GM23338 (cell line): ENCODE results near the gene TENM3. TPM values are rescaled to one million over a fixed set of nuclear protein-coding genes. Genes with fewer than 3 reads are reported as not detected.

Source experiments
- ATAC-seq: fragments of 200-7000 bp; cut with Tn5 transposase; 3 replicates; pipeline ENCODE4 v1.9.1; 2020
- DNase-seq: peaks from one replicate; pipeline ENCODE4 v3.0.0-alpha.2; 2015; ENCODE audit warnings: low spot score
- H2AFZ ChIP-seq: fragments of 200-600 bp; sonication (generic); 2 replicates; pipeline ENCODE4 v1.8.0; 2016; ENCODE audit warnings: antibody characterized with exemption, mild to moderate bottlenecking, moderate library complexity
- H3F3A ChIP-seq: fragments of 200-600 bp; sonication (generic); replicated peaks from 2 replicates; pipeline ENCODE4 v1.8.0; 2017; ENCODE audit warnings: antibody characterized with exemption, mixed run types, low read depth
- H3K27ac ChIP-seq: fragments of 200-600 bp; sonication (generic); 2 replicates; pipeline ENCODE4 v1.6.1; 2016; ENCODE audit warnings: low read depth
- H3K27me3 ChIP-seq: fragments of 200-600 bp; sonication (generic); 2 replicates; pipeline ENCODE4 v1.8.0; 2016; ENCODE audit warnings: mild to moderate bottlenecking, mixed run types, moderate library complexity; ENCODE audit not compliant: insufficient read depth
- H3K36me3 ChIP-seq: fragments of 200-600 bp; sonication (generic); 2 replicates; pipeline ENCODE4 v1.8.0; 2016; ENCODE audit warnings: mild to moderate bottlenecking; ENCODE audit not compliant: insufficient read depth
- H3K4me1 ChIP-seq: fragments of 200-600 bp; sonication (generic); 2 replicates; pipeline ENCODE4 v1.8.0; 2016; ENCODE audit warnings: mild to moderate bottlenecking, moderate library complexity; ENCODE audit not compliant: insufficient read depth
- H3K4me2 ChIP-seq: fragments of 200-600 bp; sonication (generic); 2 replicates; pipeline ENCODE4 v1.7.1; 2017; ENCODE audit warnings: mixed run types
- H3K4me3 ChIP-seq: fragments of 200-600 bp; sonication (generic); 2 replicates; pipeline ENCODE4 v1.6.1; 2016; ENCODE audit warnings: mixed run types
- H3K79me2 ChIP-seq: fragments of 200-600 bp; sonication (generic); replicated peaks from 2 replicates; pipeline ENCODE4 v1.8.0; 2017; ENCODE audit warnings: mild to moderate bottlenecking; ENCODE audit not compliant: insufficient read depth
- H3K9me2 ChIP-seq: fragments of 200-600 bp; sonication (generic); 2 replicates; pipeline ENCODE4 v1.8.0; 2017; ENCODE audit not compliant: insufficient read depth
- H4K20me1 ChIP-seq: fragments of 200-600 bp; sonication (generic); replicated peaks from 2 replicates; pipeline ENCODE4 v1.8.0; 2017; ENCODE audit warnings: mild to moderate bottlenecking; ENCODE audit not compliant: insufficient read depth
- H3K27ac Mint-ChIP-seq: 2 replicates; pipeline ENCODE4 v1.8.0; 2020; ENCODE audit warnings: inconsistent platforms, mild to moderate bottlenecking, moderate library complexity, mixed read lengths
- H3K27me3 Mint-ChIP-seq: 3 replicates; pipeline ENCODE4 v1.8.0; 2022; ENCODE audit warnings: low read depth, mild to moderate bottlenecking, moderate library complexity, mixed read lengths, inconsistent platforms; ENCODE audit not compliant: insufficient read depth, poor library complexity
- H3K36me3 Mint-ChIP-seq: 3 replicates; pipeline ENCODE4 v1.8.0; 2021; ENCODE audit warnings: low read depth, mild to moderate bottlenecking, inconsistent platforms, moderate library complexity, mixed read lengths
- H3K4me1 Mint-ChIP-seq: 3 replicates; pipeline ENCODE4 v1.8.0; 2020; ENCODE audit warnings: mild to moderate bottlenecking, inconsistent platforms, mixed read lengths
- H3K4me3 Mint-ChIP-seq: 3 replicates; pipeline ENCODE4 v1.8.0; 2021; ENCODE audit warnings: moderate library complexity, mild to moderate bottlenecking, inconsistent platforms, mixed read lengths
- H3K9me3 Mint-ChIP-seq: 3 replicates; pipeline ENCODE4 v1.8.0; 2020; ENCODE audit warnings: moderate library complexity, mild to moderate bottlenecking, inconsistent platforms, mixed read lengths
- CREB1 ChIP-seq: fragments of 250-450 bp; sonication (Bioruptor Pico); IDR thresholded peaks from 2 replicates; pipeline ENCODE4 v1.5.0; 2020; ENCODE audit warnings: low read depth, mild to moderate bottlenecking, moderate library complexity
- EZH2 ChIP-seq: fragments of 200-600 bp; sonication (generic); IDR thresholded peaks from one replicate; pipeline ENCODE4 v1.8.0; 2017; ENCODE audit warnings: antibody characterized with exemption, mild to moderate bottlenecking, low read depth; ENCODE audit not compliant: unreplicated experiment
- EZH2phosphoT487 ChIP-seq: fragments of 200-600 bp; sonication (generic); IDR thresholded peaks from one replicate; pipeline ENCODE4 v1.8.1; 2018; ENCODE audit warnings: antibody characterized with exemption; ENCODE audit not compliant: unreplicated experiment
- JUNB ChIP-seq: IDR thresholded peaks from one replicate; pipeline ENCODE4 v1.6.1; 2016; ENCODE audit warnings: antibody characterized with exemption; ENCODE audit not compliant: unreplicated experiment
- NANOG ChIP-seq: IDR thresholded peaks from 2 replicates; pipeline ENCODE4 v1.6.1; 2016; ENCODE audit warnings: antibody characterized with exemption, borderline replicate concordance
- POLR2AphosphoS5 ChIP-seq: IDR thresholded peaks from 2 replicates; pipeline ENCODE4 v1.6.1; 2016; ENCODE audit warnings: antibody characterized with exemption, low read depth
- STAT1 ChIP-seq: IDR thresholded peaks from one replicate; pipeline ENCODE4 v1.6.1; 2016; ENCODE audit warnings: antibody characterized with exemption; ENCODE audit not compliant: unreplicated experiment
- ZNF114 ChIP-seq: fragments of 250-450 bp; sonication (Bioruptor Pico); IDR thresholded peaks from 2 replicates; pipeline ENCODE4 v1.5.0; 2020; ENCODE audit warnings: mild to moderate bottlenecking, moderate library complexity
- ZNF331 ChIP-seq: fragments of 250-450 bp; sonication (Bioruptor Pico); IDR thresholded peaks from 2 replicates; pipeline ENCODE4 v1.5.0; 2020; ENCODE audit warnings: low read depth, mild to moderate bottlenecking, moderate library complexity
- polyA plus RNA-seq: library from polyadenylated mRNA; unstranded; fragments of >200 nt; fragmentation: Nextera tagmentation; extraction: Ambion mirVana; gene quantifications from 2 replicates; pipeline ENCODE4 v1.2.1, GENCODE V29; 2016
- total RNA-seq: library from RNA; depleted of rRNA; stranded (reverse); fragments of >200 nt; shearing (Covaris generic); gene quantifications from 2 replicates; pipeline ENCODE4 v1.2.3, GENCODE V29; 2014
- TF ChIP-seq, protein P1 (sequence below): IDR thresholded peaks from 2 replicates; pipeline ENCODE4 v1.6.1; 2016; ENCODE audit warnings: antibody characterized with exemption
- TF ChIP-seq, protein P2 (sequence below): IDR thresholded peaks from one replicate; pipeline ENCODE4 v1.6.1; 2018; ENCODE audit warnings: antibody characterized with exemption; ENCODE audit not compliant: unreplicated experiment
- TF ChIP-seq, protein P3 (sequence below): fragments of 250-450 bp; sonication (Bioruptor Pico); IDR thresholded peaks from 2 replicates; pipeline ENCODE4 v1.5.0; 2020; ENCODE audit warnings: mild to moderate bottlenecking, moderate library complexity
- TF ChIP-seq, protein P4 (sequence below), 2 experiments: fragments of 200-600 bp in 1 of 2; sonication (generic) in 1 of 2; conservative IDR thresholded peaks; 2 replicates each; pipeline versions ENCODE4 v1.5.1 to v1.6.1; 2016 to 2017; ENCODE audit warnings: antibody characterized with exemption in 2 of 2, low read depth in 2 of 2, mild to moderate bottlenecking in 2 of 2, moderate library complexity in 1 of 2

Gene TENM3
- total and polyA plus RNA-seq, 2 experiments from 2014 or later = 22.2 to 128 TPM

DNA sequence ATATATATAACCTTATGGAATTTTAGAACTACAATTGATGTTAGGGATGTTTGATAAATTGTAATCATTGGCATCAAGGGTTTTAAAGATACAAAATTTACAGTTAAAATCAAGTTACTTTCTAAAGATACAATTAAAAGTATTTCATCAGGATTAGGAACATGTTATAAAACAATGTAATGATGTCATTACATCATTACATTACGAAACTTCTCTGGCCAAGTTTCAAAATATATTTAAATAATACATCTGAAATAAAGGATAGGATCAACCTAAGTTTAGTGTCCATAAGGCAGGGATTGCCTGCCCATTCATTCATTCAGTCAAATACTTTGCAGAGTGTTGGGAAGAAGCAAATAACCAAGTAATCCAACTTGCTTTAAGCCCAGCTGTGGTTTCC is 75.1 kb downstream of the TENM3 start:
- Mint-ChIP-seq H3K4me1 (peaks cover 16% of the 10 kb centered on the region), H3K27me3 (no peaks in the 10 kb centered on the region), H3K4me3 (no peak overlapping the region), H3K27ac (no peak overlapping the region), H3K36me3 (peaks cover 20% of the 10 kb centered on the region), H3K9me3 (peaks cover 23% of the 10 kb centered on the region)
- H3K27ac ChIP-seq = no peak overlapping the region
- TF ChIP-seq ZNF331 (CRISPR knock-in tag) = no peak
- no peak for TF ChIP-seq EZH2
- TF ChIP-seq, protein P1, sequence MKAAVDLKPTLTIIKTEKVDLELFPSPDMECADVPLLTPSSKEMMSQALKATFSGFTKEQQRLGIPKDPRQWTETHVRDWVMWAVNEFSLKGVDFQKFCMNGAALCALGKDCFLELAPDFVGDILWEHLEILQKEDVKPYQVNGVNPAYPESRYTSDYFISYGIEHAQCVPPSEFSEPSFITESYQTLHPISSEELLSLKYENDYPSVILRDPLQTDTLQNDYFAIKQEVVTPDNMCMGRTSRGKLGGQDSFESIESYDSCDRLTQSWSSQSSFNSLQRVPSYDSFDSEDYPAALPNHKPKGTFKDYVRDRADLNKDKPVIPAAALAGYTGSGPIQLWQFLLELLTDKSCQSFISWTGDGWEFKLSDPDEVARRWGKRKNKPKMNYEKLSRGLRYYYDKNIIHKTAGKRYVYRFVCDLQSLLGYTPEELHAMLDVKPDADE = no peak
- TF ChIP-seq EZH2phosphoT487 = no peak
- no peak for TF ChIP-seq POLR2AphosphoS5
- no peak for TF ChIP-seq JUNB
- TF ChIP-seq NANOG = no peak
- TF ChIP-seq, protein P2, sequence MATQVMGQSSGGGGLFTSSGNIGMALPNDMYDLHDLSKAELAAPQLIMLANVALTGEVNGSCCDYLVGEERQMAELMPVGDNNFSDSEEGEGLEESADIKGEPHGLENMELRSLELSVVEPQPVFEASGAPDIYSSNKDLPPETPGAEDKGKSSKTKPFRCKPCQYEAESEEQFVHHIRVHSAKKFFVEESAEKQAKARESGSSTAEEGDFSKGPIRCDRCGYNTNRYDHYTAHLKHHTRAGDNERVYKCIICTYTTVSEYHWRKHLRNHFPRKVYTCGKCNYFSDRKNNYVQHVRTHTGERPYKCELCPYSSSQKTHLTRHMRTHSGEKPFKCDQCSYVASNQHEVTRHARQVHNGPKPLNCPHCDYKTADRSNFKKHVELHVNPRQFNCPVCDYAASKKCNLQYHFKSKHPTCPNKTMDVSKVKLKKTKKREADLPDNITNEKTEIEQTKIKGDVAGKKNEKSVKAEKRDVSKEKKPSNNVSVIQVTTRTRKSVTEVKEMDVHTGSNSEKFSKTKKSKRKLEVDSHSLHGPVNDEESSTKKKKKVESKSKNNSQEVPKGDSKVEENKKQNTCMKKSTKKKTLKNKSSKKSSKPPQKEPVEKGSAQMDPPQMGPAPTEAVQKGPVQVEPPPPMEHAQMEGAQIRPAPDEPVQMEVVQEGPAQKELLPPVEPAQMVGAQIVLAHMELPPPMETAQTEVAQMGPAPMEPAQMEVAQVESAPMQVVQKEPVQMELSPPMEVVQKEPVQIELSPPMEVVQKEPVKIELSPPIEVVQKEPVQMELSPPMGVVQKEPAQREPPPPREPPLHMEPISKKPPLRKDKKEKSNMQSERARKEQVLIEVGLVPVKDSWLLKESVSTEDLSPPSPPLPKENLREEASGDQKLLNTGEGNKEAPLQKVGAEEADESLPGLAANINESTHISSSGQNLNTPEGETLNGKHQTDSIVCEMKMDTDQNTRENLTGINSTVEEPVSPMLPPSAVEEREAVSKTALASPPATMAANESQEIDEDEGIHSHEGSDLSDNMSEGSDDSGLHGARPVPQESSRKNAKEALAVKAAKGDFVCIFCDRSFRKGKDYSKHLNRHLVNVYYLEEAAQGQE = no peak
- TF ChIP-seq, protein P3, sequence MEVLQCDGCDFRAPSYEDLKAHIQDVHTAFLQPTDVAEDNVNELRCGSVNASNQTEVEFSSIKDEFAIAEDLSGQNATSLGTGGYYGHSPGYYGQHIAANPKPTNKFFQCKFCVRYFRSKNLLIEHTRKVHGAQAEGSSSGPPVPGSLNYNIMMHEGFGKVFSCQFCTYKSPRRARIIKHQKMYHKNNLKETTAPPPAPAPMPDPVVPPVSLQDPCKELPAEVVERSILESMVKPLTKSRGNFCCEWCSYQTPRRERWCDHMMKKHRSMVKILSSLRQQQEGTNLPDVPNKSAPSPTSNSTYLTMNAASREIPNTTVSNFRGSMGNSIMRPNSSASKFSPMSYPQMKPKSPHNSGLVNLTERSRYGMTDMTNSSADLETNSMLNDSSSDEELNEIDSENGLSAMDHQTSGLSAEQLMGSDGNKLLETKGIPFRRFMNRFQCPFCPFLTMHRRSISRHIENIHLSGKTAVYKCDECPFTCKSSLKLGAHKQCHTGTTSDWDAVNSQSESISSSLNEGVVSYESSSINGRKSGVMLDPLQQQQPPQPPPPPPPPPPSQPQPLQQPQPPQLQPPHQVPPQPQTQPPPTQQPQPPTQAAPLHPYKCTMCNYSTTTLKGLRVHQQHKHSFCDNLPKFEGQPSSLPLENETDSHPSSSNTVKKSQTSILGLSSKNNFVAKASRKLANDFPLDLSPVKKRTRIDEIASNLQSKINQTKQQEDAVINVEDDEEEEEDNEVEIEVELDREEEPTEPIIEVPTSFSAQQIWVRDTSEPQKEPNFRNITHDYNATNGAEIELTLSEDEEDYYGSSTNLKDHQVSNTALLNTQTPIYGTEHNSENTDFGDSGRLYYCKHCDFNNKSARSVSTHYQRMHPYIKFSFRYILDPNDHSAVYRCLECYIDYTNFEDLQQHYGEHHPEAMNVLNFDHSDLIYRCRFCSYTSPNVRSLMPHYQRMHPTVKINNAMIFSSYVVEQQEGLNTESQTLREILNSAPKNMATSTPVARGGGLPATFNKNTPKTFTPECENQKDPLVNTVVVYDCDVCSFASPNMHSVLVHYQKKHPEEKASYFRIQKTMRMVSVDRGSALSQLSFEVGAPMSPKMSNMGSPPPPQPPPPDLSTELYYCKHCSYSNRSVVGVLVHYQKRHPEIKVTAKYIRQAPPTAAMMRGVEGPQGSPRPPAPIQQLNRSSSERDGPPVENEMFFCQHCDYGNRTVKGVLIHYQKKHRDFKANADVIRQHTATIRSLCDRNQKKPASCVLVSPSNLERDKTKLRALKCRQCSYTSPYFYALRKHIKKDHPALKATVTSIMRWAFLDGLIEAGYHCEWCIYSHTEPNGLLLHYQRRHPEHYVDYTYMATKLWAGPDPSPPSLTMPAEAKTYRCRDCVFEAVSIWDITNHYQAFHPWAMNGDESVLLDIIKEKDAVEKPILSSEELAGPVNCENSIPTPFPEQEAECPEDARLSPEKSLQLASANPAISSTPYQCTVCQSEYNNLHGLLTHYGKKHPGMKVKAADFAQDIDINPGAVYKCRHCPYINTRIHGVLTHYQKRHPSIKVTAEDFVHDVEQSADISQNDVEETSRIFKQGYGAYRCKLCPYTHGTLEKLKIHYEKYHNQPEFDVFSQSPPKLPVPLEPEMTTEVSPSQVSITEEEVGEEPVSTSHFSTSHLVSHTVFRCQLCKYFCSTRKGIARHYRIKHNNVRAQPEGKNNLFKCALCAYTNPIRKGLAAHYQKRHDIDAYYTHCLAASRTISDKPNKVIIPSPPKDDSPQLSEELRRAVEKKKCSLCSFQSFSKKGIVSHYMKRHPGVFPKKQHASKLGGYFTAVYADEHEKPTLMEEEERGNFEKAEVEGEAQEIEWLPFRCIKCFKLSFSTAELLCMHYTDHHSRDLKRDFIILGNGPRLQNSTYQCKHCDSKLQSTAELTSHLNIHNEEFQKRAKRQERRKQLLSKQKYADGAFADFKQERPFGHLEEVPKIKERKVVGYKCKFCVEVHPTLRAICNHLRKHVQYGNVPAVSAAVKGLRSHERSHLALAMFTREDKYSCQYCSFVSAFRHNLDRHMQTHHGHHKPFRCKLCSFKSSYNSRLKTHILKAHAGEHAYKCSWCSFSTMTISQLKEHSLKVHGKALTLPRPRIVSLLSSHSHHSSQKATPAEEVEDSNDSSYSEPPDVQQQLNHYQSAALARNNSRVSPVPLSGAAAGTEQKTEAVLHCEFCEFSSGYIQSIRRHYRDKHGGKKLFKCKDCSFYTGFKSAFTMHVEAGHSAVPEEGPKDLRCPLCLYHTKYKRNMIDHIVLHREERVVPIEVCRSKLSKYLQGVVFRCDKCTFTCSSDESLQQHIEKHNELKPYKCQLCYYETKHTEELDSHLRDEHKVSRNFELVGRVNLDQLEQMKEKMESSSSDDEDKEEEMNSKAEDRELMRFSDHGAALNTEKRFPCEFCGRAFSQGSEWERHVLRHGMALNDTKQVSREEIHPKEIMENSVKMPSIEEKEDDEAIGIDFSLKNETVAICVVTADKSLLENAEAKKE (CRISPR knock-in tag) = no peak
- TF ChIP-seq, protein P4, sequence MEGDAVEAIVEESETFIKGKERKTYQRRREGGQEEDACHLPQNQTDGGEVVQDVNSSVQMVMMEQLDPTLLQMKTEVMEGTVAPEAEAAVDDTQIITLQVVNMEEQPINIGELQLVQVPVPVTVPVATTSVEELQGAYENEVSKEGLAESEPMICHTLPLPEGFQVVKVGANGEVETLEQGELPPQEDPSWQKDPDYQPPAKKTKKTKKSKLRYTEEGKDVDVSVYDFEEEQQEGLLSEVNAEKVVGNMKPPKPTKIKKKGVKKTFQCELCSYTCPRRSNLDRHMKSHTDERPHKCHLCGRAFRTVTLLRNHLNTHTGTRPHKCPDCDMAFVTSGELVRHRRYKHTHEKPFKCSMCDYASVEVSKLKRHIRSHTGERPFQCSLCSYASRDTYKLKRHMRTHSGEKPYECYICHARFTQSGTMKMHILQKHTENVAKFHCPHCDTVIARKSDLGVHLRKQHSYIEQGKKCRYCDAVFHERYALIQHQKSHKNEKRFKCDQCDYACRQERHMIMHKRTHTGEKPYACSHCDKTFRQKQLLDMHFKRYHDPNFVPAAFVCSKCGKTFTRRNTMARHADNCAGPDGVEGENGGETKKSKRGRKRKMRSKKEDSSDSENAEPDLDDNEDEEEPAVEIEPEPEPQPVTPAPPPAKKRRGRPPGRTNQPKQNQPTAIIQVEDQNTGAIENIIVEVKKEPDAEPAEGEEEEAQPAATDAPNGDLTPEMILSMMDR (conservative IDR thresholded peaks at IDR 0.05; ENCODE audit: low read depth in 2 of 2) = no peak
- TF ChIP-seq CREB1 (CRISPR knock-in tag) = no peak
- no peak for TF ChIP-seq ZNF114
- TF ChIP-seq STAT1 = no peak
- H3K4me1 ChIP-seq = peaks cover 4% of the 10 kb centered on the region; the same call in 1 of the 2 replicates
- H3K4me3 ChIP-seq = no peak overlapping the region
- H3K27me3 ChIP-seq = no peaks in the 10 kb centered on the region
- peaks cover 8% of the 10 kb centered on the region; the same call in 1 of the 2 replicates for H3K9me2 ChIP-seq
- no peaks in the 10 kb centered on the region for H3F3A ChIP-seq
- no peaks in the 10 kb centered on the region for H3K79me2 ChIP-seq
- H3K4me2 ChIP-seq = no peak overlapping the region
- H2AFZ ChIP-seq = no peak overlapping the region
- H3K36me3 ChIP-seq = peaks cover 12% of the 10 kb centered on the region
- DNase-seq = no peak
- ATAC-seq = no peak
- no peaks in the 10 kb centered on the region for H4K20me1 ChIP-seq
